Activated B cell treated with CpG ODN at 0.5 μM for 24 hours (primary cell): ENCODE results near the gene MORC3. TPM values are rescaled to one million over a fixed set of nuclear protein-coding genes. Genes with fewer than 3 reads are reported as not detected.

Experiments used
- ATAC-seq: fragments of 200-7000 bp; cut with Tn5 transposase; one replicate; pipeline ENCODE4 v1.10.0; 2021; ENCODE audit warnings: low read depth, mild to moderate bottlenecking, moderate library complexity
- CTCF ChIA-PET: fragments of 350-600 bp; sonication (Branson Sonifier 250); formaldehyde crosslinking; loops from one replicate; lab custom pipeline; 2021; ENCODE audit warnings: antibody characterized with exemption; lab: Charles Lee
- POLR2A ChIA-PET: fragments of 350-600 bp; sonication (Branson Sonifier 250); formaldehyde crosslinking; loops from one replicate; lab custom pipeline; 2021; ENCODE audit warnings: antibody characterized with exemption; lab: Charles Lee
- DNase-seq: peaks from one replicate; pipeline ENCODE4 v3.0.0; 2022
- H3K27ac Mint-ChIP-seq: one replicate; pipeline ENCODE4 v1.8.0; 2020; ENCODE audit warnings: mixed read lengths
- H3K27me3 Mint-ChIP-seq: one replicate; pipeline ENCODE4 v1.8.0; 2021; ENCODE audit warnings: mixed read lengths
- H3K36me3 Mint-ChIP-seq: one replicate; pipeline ENCODE4 v1.8.0; 2021; ENCODE audit warnings: low read depth, mixed read lengths
- H3K4me1 Mint-ChIP-seq: one replicate; pipeline ENCODE4 v1.8.0; 2021; ENCODE audit warnings: mixed read lengths
- H3K4me3 Mint-ChIP-seq: one replicate; pipeline ENCODE4 v1.8.0; 2020; ENCODE audit warnings: mild to moderate bottlenecking, mixed read lengths
- H3K9me3 Mint-ChIP-seq: one replicate; pipeline ENCODE4 v1.8.0; 2020; ENCODE audit warnings: mixed read lengths
- intact Hi-C: fragments of 100-400 bp; cut with micrococcal nuclease; formaldehyde crosslinking; loops from one replicate; pipeline ENCODE4 v1.15.1; 2024
- total RNA-seq: library from RNA; stranded (reverse); gene quantifications from 2 replicates; pipeline ENCODE4 v1.2.3, GENCODE V29; 2022
- TF ChIP-seq, protein P1 (sequence below): fragments of 200-600 bp; IDR thresholded peaks from one replicate; pipeline ENCODE4 v1.8.0; 2022; ENCODE audit warnings: antibody characterized with exemption, mild to moderate bottlenecking

Gene MORC3
- total RNA-seq, 1 donor from 2014 or later = 65.6 TPM

DNA sequence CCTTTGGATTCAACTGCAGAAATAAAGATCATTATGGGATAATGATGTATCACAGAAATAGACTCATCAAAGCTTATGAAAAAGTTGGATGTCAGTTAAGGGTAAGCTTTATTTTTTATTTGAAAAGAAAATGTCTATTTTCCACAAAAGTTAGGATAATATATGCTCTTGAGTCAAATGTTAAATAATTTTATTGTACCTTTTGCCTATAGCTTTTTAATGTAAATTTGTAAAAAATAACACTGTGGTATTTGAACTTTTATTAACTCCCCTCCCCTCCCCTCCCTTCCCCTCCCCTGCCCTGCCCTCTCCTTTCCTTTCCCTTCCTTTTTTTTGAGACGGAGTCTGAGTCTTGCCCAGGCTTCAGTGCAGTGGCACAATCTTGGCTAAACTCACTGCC is 24.9 kb downstream of the MORC3 start:
- ChIA-PET CTCF (interaction anchor here (1.4 kb wide), 1 partner anchor 14 kb away, joined by 6 read pairs; no protein-coding TSS in a partner anchor), POLR2A (interaction anchor here (0.5 kb wide), 1 partner anchor 263 kb away, joined by 6 read pairs; no protein-coding TSS in a partner anchor)
- intact Hi-C loops = no loop called here
- no peaks in the 10 kb centered on the region for H3K9me3 Mint-ChIP-seq
- DNase-seq (no peak), ATAC-seq (no peak)
- H3K36me3 Mint-ChIP-seq = peaks cover 80% of the 10 kb centered on the region
- no peaks in the 10 kb centered on the region for H3K27me3 Mint-ChIP-seq
- no peak overlapping the region for H3K27ac Mint-ChIP-seq
- TF ChIP-seq, protein P1, sequence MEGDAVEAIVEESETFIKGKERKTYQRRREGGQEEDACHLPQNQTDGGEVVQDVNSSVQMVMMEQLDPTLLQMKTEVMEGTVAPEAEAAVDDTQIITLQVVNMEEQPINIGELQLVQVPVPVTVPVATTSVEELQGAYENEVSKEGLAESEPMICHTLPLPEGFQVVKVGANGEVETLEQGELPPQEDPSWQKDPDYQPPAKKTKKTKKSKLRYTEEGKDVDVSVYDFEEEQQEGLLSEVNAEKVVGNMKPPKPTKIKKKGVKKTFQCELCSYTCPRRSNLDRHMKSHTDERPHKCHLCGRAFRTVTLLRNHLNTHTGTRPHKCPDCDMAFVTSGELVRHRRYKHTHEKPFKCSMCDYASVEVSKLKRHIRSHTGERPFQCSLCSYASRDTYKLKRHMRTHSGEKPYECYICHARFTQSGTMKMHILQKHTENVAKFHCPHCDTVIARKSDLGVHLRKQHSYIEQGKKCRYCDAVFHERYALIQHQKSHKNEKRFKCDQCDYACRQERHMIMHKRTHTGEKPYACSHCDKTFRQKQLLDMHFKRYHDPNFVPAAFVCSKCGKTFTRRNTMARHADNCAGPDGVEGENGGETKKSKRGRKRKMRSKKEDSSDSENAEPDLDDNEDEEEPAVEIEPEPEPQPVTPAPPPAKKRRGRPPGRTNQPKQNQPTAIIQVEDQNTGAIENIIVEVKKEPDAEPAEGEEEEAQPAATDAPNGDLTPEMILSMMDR = no peak
- H3K4me3 Mint-ChIP-seq = no peak overlapping the region
- no peaks in the 10 kb centered on the region for H3K4me1 Mint-ChIP-seq

DNA sequence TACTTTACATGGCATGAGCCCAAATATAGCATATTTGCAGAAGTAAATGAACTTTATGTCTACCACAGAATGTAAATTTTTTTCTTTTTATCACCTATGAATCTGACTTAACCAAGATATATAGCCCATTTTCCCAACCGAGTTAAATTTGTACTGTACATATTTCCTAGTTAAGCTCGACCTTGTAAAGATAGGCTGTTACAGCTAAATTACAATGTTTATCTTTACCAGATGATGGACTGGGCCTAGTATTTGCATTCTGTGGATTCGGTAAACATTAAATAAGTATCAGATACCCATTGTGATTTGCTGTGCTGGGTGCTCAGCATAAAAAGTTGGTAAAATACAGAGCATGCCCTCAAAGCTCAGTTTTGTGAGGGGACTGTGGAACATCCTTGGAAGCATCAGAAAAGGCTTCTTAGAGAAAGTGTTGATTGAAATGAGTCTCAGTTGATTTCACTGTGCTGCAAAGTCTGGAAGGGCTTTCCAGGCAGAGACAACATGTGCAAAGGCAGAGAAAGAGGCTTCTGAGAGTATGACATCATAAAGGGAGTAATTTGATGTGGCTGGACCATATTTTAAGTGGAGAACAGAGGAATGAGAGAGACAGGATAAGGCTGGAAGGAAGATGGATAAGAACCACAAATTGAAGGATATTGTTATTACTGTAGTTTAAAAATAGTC is 27.4 kb downstream of the MORC3 start:
- no peaks in the 10 kb centered on the region for H3K4me1 Mint-ChIP-seq
- no peak overlapping the region for H3K4me3 Mint-ChIP-seq
- no peak for DNase-seq
- intact Hi-C loops = no loop called here
- POLR2A ChIA-PET = no interaction called here
- H3K36me3 Mint-ChIP-seq = peaks cover 79% of the 10 kb centered on the region
- ATAC-seq = no peak
- no peaks in the 10 kb centered on the region for H3K27me3 Mint-ChIP-seq
- H3K9me3 Mint-ChIP-seq = no peaks in the 10 kb centered on the region
- TF ChIP-seq, protein P1 = no peak
- H3K27ac Mint-ChIP-seq = no peak overlapping the region
- CTCF ChIA-PET = no interaction called here

DNA sequence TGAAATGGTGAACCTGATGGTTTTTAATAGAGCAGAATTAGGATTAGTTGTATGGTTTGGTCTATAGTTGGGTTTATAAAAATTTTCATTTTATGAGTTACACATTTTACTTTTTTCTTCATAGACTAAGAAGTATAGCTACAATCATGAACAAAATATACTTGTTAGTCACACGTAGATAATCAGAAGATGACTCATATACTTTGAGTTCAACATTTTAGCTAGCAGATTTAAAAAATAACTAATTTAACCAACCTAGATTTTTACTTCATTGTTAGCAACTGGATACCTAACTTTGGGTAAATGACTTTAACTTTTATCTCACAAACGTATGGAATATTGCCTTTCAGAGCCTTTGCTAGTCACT is 27.9 kb downstream of the MORC3 start:
- POLR2A ChIA-PET = no interaction called here
- H3K36me3 Mint-ChIP-seq = peaks cover 81% of the 10 kb centered on the region
- H3K4me1 Mint-ChIP-seq = no peaks in the 10 kb centered on the region
- no peak for ATAC-seq
- no peaks in the 10 kb centered on the region for H3K9me3 Mint-ChIP-seq
- H3K27me3 Mint-ChIP-seq = no peaks in the 10 kb centered on the region
- CTCF ChIA-PET = no interaction called here
- H3K27ac Mint-ChIP-seq = no peak overlapping the region
- no peak overlapping the region for H3K4me3 Mint-ChIP-seq
- DNase-seq = no peak
- intact Hi-C loops = no loop called here
- TF ChIP-seq, protein P1 = no peak

DNA sequence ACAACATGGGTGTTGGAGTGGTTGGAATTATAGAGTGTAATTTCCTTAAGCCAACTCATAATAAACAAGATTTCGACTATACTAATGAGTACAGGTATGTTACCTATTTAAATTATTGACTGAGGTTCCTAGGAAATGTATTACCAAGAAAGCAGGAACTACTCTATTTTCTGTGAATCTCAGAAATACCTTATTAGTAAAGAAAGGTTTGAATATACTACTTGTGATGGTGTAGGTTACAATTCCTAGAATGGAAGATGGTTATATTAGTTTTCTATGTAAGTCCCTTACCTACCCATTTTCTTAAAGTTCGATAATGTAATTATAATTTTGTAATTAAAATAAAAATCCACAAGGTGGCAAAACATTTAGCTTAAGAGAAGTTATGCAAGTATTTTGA is 29.3 kb downstream of the MORC3 start:
- no peak overlapping the region for H3K4me3 Mint-ChIP-seq
- ATAC-seq (no peak), DNase-seq (no peak)
- H3K9me3 Mint-ChIP-seq = no peaks in the 10 kb centered on the region
- intact Hi-C loops = no loop called here
- H3K36me3 Mint-ChIP-seq = peaks cover 72% of the 10 kb centered on the region
- no peaks in the 10 kb centered on the region for H3K4me1 Mint-ChIP-seq
- TF ChIP-seq, protein P1 = no peak
- ChIA-PET CTCF (no interaction called here), POLR2A (interaction anchor here (0.6 kb wide), 1 partner anchor 1496 kb away, joined by 5 read pairs; no protein-coding TSS in a partner anchor)
- no peaks in the 10 kb centered on the region for H3K27me3 Mint-ChIP-seq
- H3K27ac Mint-ChIP-seq = no peak overlapping the region

DNA sequence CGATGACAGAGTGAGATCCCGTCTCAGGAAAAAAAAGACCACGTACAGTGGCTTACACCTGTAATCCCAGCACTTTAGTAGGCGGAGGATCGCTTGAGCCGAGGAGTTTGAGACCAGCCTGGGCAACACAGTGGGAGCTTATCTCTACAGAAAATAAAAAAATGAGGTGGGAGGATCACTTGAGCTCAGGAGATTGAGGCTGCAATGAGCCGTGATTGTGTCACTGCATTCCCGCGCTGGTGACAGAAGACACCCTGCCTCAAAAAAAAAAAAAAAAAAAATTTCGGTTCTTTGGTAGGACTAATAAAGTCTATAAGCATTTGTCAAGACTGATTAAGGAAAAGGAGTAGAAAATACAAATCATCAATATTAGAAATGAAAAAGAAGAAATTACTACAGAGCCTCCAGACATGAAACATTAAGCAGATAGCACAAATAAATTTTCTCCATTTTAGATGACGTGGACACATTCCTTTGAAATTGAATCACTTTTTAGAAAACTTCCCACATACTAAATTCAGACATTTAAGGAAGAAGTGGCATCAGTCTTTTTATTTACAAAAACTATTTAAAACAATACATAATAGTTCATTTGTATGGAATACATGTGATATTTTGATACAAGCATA is 30.4 kb downstream of the MORC3 start:
- H3K27me3 Mint-ChIP-seq = no peaks in the 10 kb centered on the region
- ATAC-seq (no peak), DNase-seq (no peak)
- H3K4me1 Mint-ChIP-seq = peaks cover 2% of the 10 kb centered on the region
- POLR2A ChIA-PET = interaction anchor here (0.7 kb wide), 2 partner anchors 10 to 93 kb away, joined by 4 to 5 read pairs; no protein-coding TSS in a partner anchor
- no peak overlapping the region for H3K4me3 Mint-ChIP-seq
- CTCF ChIA-PET = no interaction called here
- no peak overlapping the region for H3K27ac Mint-ChIP-seq
- TF ChIP-seq, protein P1 = no peak
- intact Hi-C loops = no loop called here
- peaks cover 70% of the 10 kb centered on the region for H3K36me3 Mint-ChIP-seq
- H3K9me3 Mint-ChIP-seq = no peaks in the 10 kb centered on the region
